Smooth muscle cell (in vitro differentiated cells): Measurements from ENCODE around the gene PCDHGA5. TPM values are rescaled to one million over a fixed set of nuclear protein-coding genes. Genes with fewer than 3 reads are reported as not detected.

Source experiments
- DNase-seq: peaks from one replicate; lab custom pipeline; 2025; ENCODE audit not compliant: unreplicated experiment; lab: John Stamatoyannopoulos, UW
- H2AFZ ChIP-seq: fragments of 200-600 bp; sonication (generic); 2 replicates; pipeline ENCODE4 v1.6.0; 2016; ENCODE audit warnings: antibody characterized with exemption, low read depth, mild to moderate bottlenecking
- H3F3A ChIP-seq: fragments of 200-600 bp; sonication (generic); 2 replicates; pipeline ENCODE4 v1.6.0; 2017; ENCODE audit warnings: antibody characterized with exemption, low read depth
- H3K27ac ChIP-seq: fragments of 200-600 bp; sonication (generic); 2 replicates; pipeline ENCODE4 v1.5.1; 2016; ENCODE audit warnings: low read depth, mild to moderate bottlenecking
- H3K27me3 ChIP-seq: fragments of 200-600 bp; sonication (generic); 2 replicates; pipeline ENCODE4 v1.6.1; 2016; ENCODE audit warnings: low read depth, mild to moderate bottlenecking
- H3K36me3 ChIP-seq: fragments of 200-600 bp; sonication (generic); 2 replicates; pipeline ENCODE4 v1.5.1; 2016; ENCODE audit warnings: low read depth
- H3K4me1 ChIP-seq: fragments of 200-600 bp; sonication (generic); 2 replicates; pipeline ENCODE4 v1.5.1; 2016; ENCODE audit warnings: low read depth
- H3K4me2 ChIP-seq: fragments of 200-600 bp; sonication (generic); 2 replicates; pipeline ENCODE4 v1.6.0; 2016; ENCODE audit warnings: mild to moderate bottlenecking
- H3K4me3 ChIP-seq: fragments of 200-600 bp; sonication (generic); 2 replicates; pipeline ENCODE4 v1.5.1; 2016; ENCODE audit warnings: mild to moderate bottlenecking
- H3K79me2 ChIP-seq: fragments of 200-600 bp; sonication (generic); 2 replicates; pipeline ENCODE4 v1.6.0; 2016; ENCODE audit warnings: low read depth, mild to moderate bottlenecking
- H3K9ac ChIP-seq: fragments of 200-600 bp; sonication (generic); 2 replicates; pipeline ENCODE4 v1.6.0; 2016; ENCODE audit warnings: low read depth
- H3K9me3 ChIP-seq: fragments of 200-600 bp; sonication (generic); replicated peaks from 2 replicates; pipeline ENCODE4 v1.5.1; 2016; ENCODE audit warnings: low read depth
- H4K20me1 ChIP-seq: fragments of 200-600 bp; sonication (generic); 2 replicates; pipeline ENCODE4 v1.6.0; 2016; ENCODE audit warnings: low read depth
- WGBS: methylation state at CpG from one replicate; pipeline ENCODE4 v1.1.7; 2016; ENCODE audit warnings: low lambda C conversion rate; 5-methylcytosine and 5-hydroxymethylcytosine counted together
- polyA plus RNA-seq: library from polyadenylated mRNA; unstranded; fragments of >200 nt; fragmentation: Nextera tagmentation; extraction: Ambion mirVana; gene quantifications from 2 replicates; pipeline ENCODE4 v1.2.1, GENCODE V29; 2016
- total RNA-seq: library from RNA; depleted of rRNA; stranded (reverse); fragments of >200 nt; gene quantifications from 2 replicates; pipeline ENCODE4 v1.2.3, GENCODE V29; 2014
- TF ChIP-seq, protein P1 (sequence below): fragments of 200-600 bp; sonication (generic); IDR thresholded peaks from 2 replicates; pipeline ENCODE4 v1.5.1; 2017; ENCODE audit warnings: borderline replicate concordance, mild to moderate bottlenecking, antibody characterized with exemption; ENCODE audit not compliant: insufficient read depth, poor library complexity, severe bottlenecking

Gene PCDHGA5
- total and polyA plus RNA-seq, 2 experiments from 2014 or later, result 0.09 TPM; not detected in 1

DNA sequence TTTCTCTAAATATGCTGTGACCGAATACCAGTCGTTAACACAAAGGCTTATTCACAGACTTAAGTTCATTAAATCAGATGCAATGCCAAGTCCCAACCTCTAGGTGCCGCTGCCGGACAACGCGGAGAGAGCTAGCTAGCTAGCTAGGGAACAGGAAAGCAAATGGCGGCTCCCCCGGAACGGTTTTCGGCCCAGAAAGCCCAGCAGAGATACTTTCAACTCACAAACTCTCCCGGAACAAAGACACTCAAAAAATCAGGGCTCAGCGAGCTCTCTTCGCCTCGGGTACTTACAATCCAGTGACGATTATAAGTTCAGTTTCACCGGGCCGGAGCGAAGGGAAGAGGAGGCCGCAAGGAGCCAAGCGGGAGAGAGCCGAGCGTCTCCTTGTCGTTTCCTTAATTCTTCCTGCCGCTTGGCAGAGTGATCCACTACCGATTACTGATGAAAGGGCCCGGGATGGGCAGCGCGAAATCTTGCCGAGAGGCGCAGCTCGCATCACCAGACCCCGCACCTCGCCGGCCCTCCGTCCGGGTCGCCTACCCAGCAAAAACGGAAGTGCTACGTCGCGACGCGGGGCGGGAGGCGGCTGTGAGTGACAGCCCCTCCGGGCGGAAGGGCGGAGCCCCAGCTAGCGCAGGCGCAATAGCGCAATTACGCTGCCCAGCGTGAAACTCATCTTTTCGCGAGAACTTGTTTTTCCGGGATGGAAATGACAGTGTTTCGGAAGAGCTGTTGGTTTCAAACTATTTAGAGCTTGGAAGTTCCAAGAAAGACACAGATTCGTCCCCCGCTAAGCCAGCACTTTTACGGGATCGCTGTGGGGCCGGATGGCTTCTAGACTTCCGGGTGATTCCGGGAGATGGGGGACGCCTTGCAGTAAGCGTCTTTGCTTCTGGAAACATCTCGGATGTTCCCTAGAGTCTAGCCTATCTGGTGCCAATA is 43.5 kb upstream of the PCDHGA5 start, which contains the start of gene TAF7:
Gene TAF7, minus strand, starts transcription at position 560 of the 945 bp plus-strand sequence. CDS start 740 bp downstream, outside the sequence.
- peak within 1 kb of the TSS; percentile 97 for H3K27ac ChIP-seq
- H3K4me3 ChIP-seq, result peak within 1 kb of the TSS; percentile 85
- TF ChIP-seq, protein P1, sequence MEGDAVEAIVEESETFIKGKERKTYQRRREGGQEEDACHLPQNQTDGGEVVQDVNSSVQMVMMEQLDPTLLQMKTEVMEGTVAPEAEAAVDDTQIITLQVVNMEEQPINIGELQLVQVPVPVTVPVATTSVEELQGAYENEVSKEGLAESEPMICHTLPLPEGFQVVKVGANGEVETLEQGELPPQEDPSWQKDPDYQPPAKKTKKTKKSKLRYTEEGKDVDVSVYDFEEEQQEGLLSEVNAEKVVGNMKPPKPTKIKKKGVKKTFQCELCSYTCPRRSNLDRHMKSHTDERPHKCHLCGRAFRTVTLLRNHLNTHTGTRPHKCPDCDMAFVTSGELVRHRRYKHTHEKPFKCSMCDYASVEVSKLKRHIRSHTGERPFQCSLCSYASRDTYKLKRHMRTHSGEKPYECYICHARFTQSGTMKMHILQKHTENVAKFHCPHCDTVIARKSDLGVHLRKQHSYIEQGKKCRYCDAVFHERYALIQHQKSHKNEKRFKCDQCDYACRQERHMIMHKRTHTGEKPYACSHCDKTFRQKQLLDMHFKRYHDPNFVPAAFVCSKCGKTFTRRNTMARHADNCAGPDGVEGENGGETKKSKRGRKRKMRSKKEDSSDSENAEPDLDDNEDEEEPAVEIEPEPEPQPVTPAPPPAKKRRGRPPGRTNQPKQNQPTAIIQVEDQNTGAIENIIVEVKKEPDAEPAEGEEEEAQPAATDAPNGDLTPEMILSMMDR, result peak; percentile 86
- H3K79me2 ChIP-seq, result peaks cover 37% of the 10 kb centered on the region
- peak within 1 kb of the TSS; percentile 87 for H3K4me2 ChIP-seq
- H3K36me3 ChIP-seq, result peaks cover 45% of the 10 kb centered on the region
- no peaks in the 10 kb centered on the region for H3K4me1 ChIP-seq
- WGBS, result 1% methylated on average over 67 of the region's 67 CpGs
- peak within 1 kb of the TSS; percentile 98 for H2AFZ ChIP-seq
- peak within 1 kb of the TSS; percentile 98 for H3K9ac ChIP-seq
- peaks cover 41% of the 10 kb centered on the region for H3K9me3 ChIP-seq
- no peaks in the 10 kb centered on the region for H3K27me3 ChIP-seq
- no peaks in the 10 kb centered on the region for H4K20me1 ChIP-seq
- peaks cover 13% of the 10 kb centered on the region for H3F3A ChIP-seq
- peak; percentile 60 for DNase-seq

DNA sequence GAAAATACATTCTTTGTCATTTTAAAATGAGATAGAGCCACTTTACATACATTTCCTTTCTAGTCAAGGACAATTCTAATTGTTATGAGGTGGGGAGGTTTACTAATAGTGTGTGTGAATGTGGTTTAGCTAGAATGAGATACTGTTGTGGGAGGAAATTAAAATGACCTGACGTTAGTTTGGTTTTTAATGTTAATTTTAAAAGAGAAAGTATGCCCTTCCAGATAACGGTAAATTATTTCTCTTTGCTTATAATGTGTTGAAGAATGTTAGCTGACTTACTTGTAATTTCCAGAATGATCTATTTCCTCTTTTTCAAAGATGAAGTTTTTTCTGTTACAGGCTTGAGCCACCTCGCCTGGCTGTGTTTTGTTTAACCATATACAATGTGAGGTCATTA is 41.7 kb upstream of the PCDHGA5 start:
- Histone ChIP-seq H2AFZ (no peak overlapping the region), H3K27ac (no peak overlapping the region), H3K36me3 (peaks cover 27% of the 10 kb centered on the region), H3F3A (peaks cover 13% of the 10 kb centered on the region), H3K9me3 (peaks cover 28% of the 10 kb centered on the region), H4K20me1 (no peaks in the 10 kb centered on the region), H3K4me1 (no peaks in the 10 kb centered on the region), H3K9ac (no peak overlapping the region), H3K4me3 (no peak overlapping the region), H3K79me2 (peaks cover 26% of the 10 kb centered on the region), H3K27me3 (no peaks in the 10 kb centered on the region), H3K4me2 (no peak overlapping the region)
- TF ChIP-seq, protein P1, result no peak
- 99% methylated on average over 3 of the region's 3 CpGs for WGBS
- DNase-seq, result no peak

DNA sequence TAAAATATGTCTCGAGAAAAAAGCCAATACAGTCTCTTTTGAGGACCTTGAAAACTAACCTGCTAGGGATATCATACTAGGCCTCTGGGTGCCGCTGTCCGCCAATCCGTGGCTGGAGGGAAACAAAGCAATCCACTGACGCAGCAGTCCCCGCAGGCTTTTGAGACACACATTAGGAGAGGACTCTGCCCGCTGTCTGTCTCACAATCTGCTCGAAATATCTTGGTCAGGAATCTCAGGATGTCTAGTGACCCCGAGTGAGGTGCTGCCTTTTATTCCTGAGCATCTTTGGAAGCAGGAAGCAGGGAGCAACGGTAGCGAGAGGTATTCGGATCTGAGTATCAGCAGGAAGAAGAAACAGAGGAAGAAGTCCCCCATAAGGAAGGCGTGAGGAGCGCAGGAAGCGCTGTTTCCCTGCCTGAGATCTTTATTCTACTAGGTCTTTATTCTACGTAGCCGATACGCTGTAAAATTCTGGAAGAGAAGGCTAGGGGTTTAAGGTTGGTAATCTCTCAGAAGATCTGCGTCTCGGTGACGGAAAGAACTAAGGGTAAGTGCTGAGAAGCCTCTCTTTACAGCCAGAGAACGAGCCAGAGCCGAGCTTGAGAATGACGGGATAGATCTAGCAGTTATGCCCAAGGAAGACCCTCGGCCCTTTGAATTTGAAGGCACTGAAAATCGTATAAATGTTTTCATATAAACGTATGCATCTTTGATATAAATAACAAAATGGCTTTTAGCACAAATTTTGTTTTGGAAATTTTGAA is 37.7 kb upstream of the PCDHGA5 start:
- Histone ChIP-seq H3K4me1 (no peaks in the 10 kb centered on the region), H3K9ac (no peak overlapping the region), H3K9me3 (peaks cover 11% of the 10 kb centered on the region), H3K79me2 (no peaks in the 10 kb centered on the region), H2AFZ (no peak overlapping the region), H3K36me3 (no peaks in the 10 kb centered on the region), H3K4me3 (peak overlapping the region; percentile 32), H3F3A (no peaks in the 10 kb centered on the region), H3K4me2 (peak overlapping the region; percentile 19), H4K20me1 (no peaks in the 10 kb centered on the region), H3K27me3 (no peaks in the 10 kb centered on the region), H3K27ac (no peak overlapping the region)
- TF ChIP-seq, protein P1, result peak; percentile 18
- DNase-seq, result no peak
- 47% methylated on average over 27 of the region's 27 CpGs for WGBS
